Fibroblast of lung (primary cell): ENCODE data around the gene CYTL1.

Experiments used
- EZH2 ChIP-seq: IDR thresholded peaks from 2 replicates; pipeline ENCODE4 v1.5.1; 2012; ENCODE audit warnings: low read length, control low read depth, mild to moderate bottlenecking; ENCODE audit errors: missing control alignments
- TF ChIP-seq, protein P1 (sequence below), 2 donors: IDR thresholded peaks in 1 of 2; conservative IDR thresholded peaks in 1 of 2; 1 replicate in 1 of 2; 2 replicates in 1 of 2; pipeline ENCODE4 v1.5.1; 2011 to 2012; ENCODE audit warnings: low read length in 2 of 2, control low read depth in 1 of 2, inconsistent platforms in 1 of 2, low read depth in 1 of 2, mild to moderate bottlenecking in 1 of 2

DNA sequence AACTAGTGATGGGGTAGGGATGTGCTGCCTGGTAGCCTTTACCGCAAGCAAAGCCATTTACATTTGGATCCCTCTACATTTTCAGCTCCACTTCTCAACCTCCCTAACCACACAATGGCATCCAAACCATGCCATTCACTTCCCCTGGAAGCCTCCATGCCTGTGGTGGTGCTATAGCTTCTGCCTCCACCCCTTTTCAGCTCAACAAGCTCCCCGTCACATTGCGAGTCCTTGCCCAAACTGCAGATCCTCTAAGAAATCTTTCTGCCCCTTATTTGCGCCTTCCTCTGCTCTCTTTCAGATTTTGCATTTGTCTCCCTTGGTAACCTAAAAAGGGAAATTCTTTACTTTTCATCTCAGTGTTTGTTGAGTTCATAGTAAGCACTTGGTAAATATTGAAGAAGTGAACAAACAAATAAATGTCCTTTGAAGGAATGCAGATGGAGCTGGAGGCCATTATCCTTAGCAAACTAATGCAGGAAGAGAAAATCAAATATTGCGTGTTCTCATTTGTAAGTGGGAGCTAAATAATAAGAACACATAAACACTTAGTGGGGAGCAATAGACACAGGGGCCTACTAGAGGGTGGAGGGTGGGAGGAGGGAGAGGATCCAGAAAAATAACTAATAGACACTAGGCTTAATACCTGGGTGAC is 6.9 kb downstream of the CYTL1 start:
- TF ChIP-seq, protein P1, sequence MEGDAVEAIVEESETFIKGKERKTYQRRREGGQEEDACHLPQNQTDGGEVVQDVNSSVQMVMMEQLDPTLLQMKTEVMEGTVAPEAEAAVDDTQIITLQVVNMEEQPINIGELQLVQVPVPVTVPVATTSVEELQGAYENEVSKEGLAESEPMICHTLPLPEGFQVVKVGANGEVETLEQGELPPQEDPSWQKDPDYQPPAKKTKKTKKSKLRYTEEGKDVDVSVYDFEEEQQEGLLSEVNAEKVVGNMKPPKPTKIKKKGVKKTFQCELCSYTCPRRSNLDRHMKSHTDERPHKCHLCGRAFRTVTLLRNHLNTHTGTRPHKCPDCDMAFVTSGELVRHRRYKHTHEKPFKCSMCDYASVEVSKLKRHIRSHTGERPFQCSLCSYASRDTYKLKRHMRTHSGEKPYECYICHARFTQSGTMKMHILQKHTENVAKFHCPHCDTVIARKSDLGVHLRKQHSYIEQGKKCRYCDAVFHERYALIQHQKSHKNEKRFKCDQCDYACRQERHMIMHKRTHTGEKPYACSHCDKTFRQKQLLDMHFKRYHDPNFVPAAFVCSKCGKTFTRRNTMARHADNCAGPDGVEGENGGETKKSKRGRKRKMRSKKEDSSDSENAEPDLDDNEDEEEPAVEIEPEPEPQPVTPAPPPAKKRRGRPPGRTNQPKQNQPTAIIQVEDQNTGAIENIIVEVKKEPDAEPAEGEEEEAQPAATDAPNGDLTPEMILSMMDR (conservative IDR thresholded peaks at IDR 0.05 in 1 of 2, IDR thresholded peaks at IDR 0.05 in 1 of 2; ENCODE audit: low read depth in 1 of 2, low read length in 2 of 2): no peak
- no peak for TF ChIP-seq EZH2
